Natural killer cell treated with Interleukin-12 subunit alpha and Interleukin-12 subunit beta and Interleukin-15 and Interleukin-18, amount 100 ng/mL, for 72 hours (primary cell): ENCODE data around the gene KAT6B. TPM values are rescaled to one million over a fixed set of nuclear protein-coding genes. Genes with fewer than 3 reads are reported as not detected.

ENCODE experiments used
- ATAC-seq, 2 donors: fragments of 150-1000 bp; cut with Tn5 transposase in 1 of 2; sonication (Bioruptor Pico), chemical (Tn5 transposase) in 1 of 2; 2 replicates each; pipeline ENCODE4 v1.10.0; 2021
- DNase-seq: peaks from one replicate; pipeline ENCODE4 v3.0.0; 2022; ENCODE audit warnings: low spot score
- H3K27ac Mint-ChIP-seq, 2 donors: 1 replicate in 1 of 2; 2 replicates in 1 of 2; pipeline ENCODE4 v1.8.0; 2022; ENCODE audit warnings: mixed read lengths in 2 of 2, mild to moderate bottlenecking in 1 of 2, moderate library complexity in 1 of 2
- H3K27me3 Mint-ChIP-seq, 2 donors: 1 replicate in 1 of 2; 2 replicates in 1 of 2; pipeline ENCODE4 v1.8.0; 2022; ENCODE audit warnings: mixed read lengths in 2 of 2
- H3K36me3 Mint-ChIP-seq: one replicate; pipeline ENCODE4 v1.8.0; 2022; ENCODE audit warnings: mixed read lengths
- H3K4me1 Mint-ChIP-seq, 2 donors: 1 replicate in 1 of 2; 2 replicates in 1 of 2; pipeline ENCODE4 v1.8.0; 2022; ENCODE audit warnings: low read depth in 2 of 2, mixed read lengths in 2 of 2, mild to moderate bottlenecking in 1 of 2
- H3K4me3 Mint-ChIP-seq: one replicate; pipeline ENCODE4 v1.8.0; 2022; ENCODE audit warnings: mixed read lengths
- H3K9me3 Mint-ChIP-seq: 2 replicates; pipeline ENCODE4 v1.8.0; 2022; ENCODE audit warnings: mixed read lengths
- total RNA-seq, 2 donors: library from RNA; stranded (reverse); gene quantifications; one replicate each; pipeline ENCODE4 v1.2.3, GENCODE V29; 2022

The KAT6B gene
- total RNA-seq, 2 donors from 2014 or later, result 26.7 to 27.9 TPM

GRCh38 chr10:74930965-74931364 is 104.6 kb downstream of the KAT6B start:
- no peak for ATAC-seq
- Mint-ChIP-seq H3K9me3 (no peaks in the 10 kb centered on the region), H3K27me3 (no peaks in the 10 kb centered on the region), H3K4me3 (no peak overlapping the region), H3K27ac (no peak overlapping the region), H3K36me3 (no peaks in the 10 kb centered on the region), H3K4me1 (peaks cover 30 to 35% of the 10 kb centered on the region in 2 donors)
- DNase-seq, result no peak

GRCh38 chr10:74932648-74933047 is 106.2 kb downstream of the KAT6B start:
- Mint-ChIP-seq H3K4me1 (peaks cover 22 to 26% of the 10 kb centered on the region in 2 donors), H3K9me3 (no peaks in the 10 kb centered on the region), H3K27me3 (no peaks in the 10 kb centered on the region), H3K36me3 (no peaks in the 10 kb centered on the region), H3K4me3 (no peak overlapping the region), H3K27ac (no peak overlapping the region)
- ATAC-seq, result no peak
- DNase-seq, result no peak

GRCh38 chr10:74934100-74934812 is 107.9 kb downstream of the KAT6B start:
- ATAC-seq (no peak), DNase-seq (no peak)
- H3K4me3 Mint-ChIP-seq, result no peak overlapping the region
- H3K9me3 Mint-ChIP-seq, result no peaks in the 10 kb centered on the region
- H3K4me1 Mint-ChIP-seq, result peaks cover 17 to 31% of the 10 kb centered on the region in 2 donors
- no peaks in the 10 kb centered on the region for H3K36me3 Mint-ChIP-seq
- no peak overlapping the region for H3K27ac Mint-ChIP-seq
- no peaks in the 10 kb centered on the region for H3K27me3 Mint-ChIP-seq

- DNase-seq, result no peak
- Mint-ChIP-seq H3K27ac (no peak overlapping the region), H3K4me3 (no peak overlapping the region), H3K36me3 (no peaks in the 10 kb centered on the region), H3K27me3 (no peaks in the 10 kb centered on the region), H3K4me1 (peaks cover 17 to 38% of the 10 kb centered on the region in 2 donors), H3K9me3 (no peaks in the 10 kb centered on the region)
- ATAC-seq, result no peak
Measured at GRCh38 chr10:74936577-74937265, 110.3 kb downstream of the KAT6B start.

GRCh38 chr10:74937266-74937856 is 111.0 kb downstream of the KAT6B start:
- H3K4me1 Mint-ChIP-seq, result peaks cover 17 to 33% of the 10 kb centered on the region in 2 donors
- H3K27ac Mint-ChIP-seq, result no peak overlapping the region
- no peak for DNase-seq
- ATAC-seq, result no peak
- H3K9me3 Mint-ChIP-seq, result no peaks in the 10 kb centered on the region
- no peaks in the 10 kb centered on the region for H3K27me3 Mint-ChIP-seq
- H3K4me3 Mint-ChIP-seq, result no peak overlapping the region
- H3K36me3 Mint-ChIP-seq, result no peaks in the 10 kb centered on the region

GRCh38 chr10:74944205-74944604 is 117.8 kb downstream of the KAT6B start:
- Mint-ChIP-seq H3K4me1 (peaks cover 9 to 29% of the 10 kb centered on the region in 2 donors), H3K9me3 (no peaks in the 10 kb centered on the region), H3K36me3 (no peaks in the 10 kb centered on the region), H3K4me3 (no peak overlapping the region), H3K27me3 (no peaks in the 10 kb centered on the region), H3K27ac (no peak overlapping the region)
- DNase-seq, result no peak
- no peak for ATAC-seq

- no peaks in the 10 kb centered on the region for H3K27me3 Mint-ChIP-seq
- no peaks in the 10 kb centered on the region for H3K9me3 Mint-ChIP-seq
- H3K27ac Mint-ChIP-seq, result peak overlapping the region in 1 of 2 donors; percentile 42
- H3K4me1 Mint-ChIP-seq, result peaks cover 23 to 38% of the 10 kb centered on the region in 2 donors
- no peak for ATAC-seq
- no peaks in the 10 kb centered on the region for H3K36me3 Mint-ChIP-seq
- DNase-seq, result no peak
- no peak overlapping the region for H3K4me3 Mint-ChIP-seq
Measured at GRCh38 chr10:74947781-74948401, 121.5 kb downstream of the KAT6B start.

GRCh38 chr10:74949034-74949832 is 122.8 kb downstream of the KAT6B start:
- peaks cover 29 to 41% of the 10 kb centered on the region in 2 donors for H3K4me1 Mint-ChIP-seq
- no peaks in the 10 kb centered on the region for H3K36me3 Mint-ChIP-seq
- no peaks in the 10 kb centered on the region for H3K27me3 Mint-ChIP-seq
- DNase-seq (no peak), ATAC-seq (peak; percentile 67 to 74)
- H3K4me3 Mint-ChIP-seq, result no peak overlapping the region
- peak overlapping the region; percentile 16 to 68 for H3K27ac Mint-ChIP-seq
- no peaks in the 10 kb centered on the region for H3K9me3 Mint-ChIP-seq

GRCh38 chr10:74949843-74950765 is 123.7 kb downstream of the KAT6B start:
- Mint-ChIP-seq H3K36me3 (no peaks in the 10 kb centered on the region), H3K9me3 (no peaks in the 10 kb centered on the region), H3K4me1 (peaks cover 33 to 45% of the 10 kb centered on the region in 2 donors), H3K27ac (peak overlapping the region; percentile 16 to 68), H3K27me3 (no peaks in the 10 kb centered on the region), H3K4me3 (no peak overlapping the region)
- peak in 1 of 2 donors; percentile 24 for ATAC-seq
- DNase-seq, result no peak

- Mint-ChIP-seq H3K9me3 (no peaks in the 10 kb centered on the region), H3K36me3 (no peaks in the 10 kb centered on the region), H3K4me3 (no peak overlapping the region), H3K4me1 (peaks cover 45 to 51% of the 10 kb centered on the region in 2 donors), H3K27me3 (no peaks in the 10 kb centered on the region), H3K27ac (no peak overlapping the region)
- DNase-seq, result no peak
- ATAC-seq, result no peak
Measured at GRCh38 chr10:74953214-74953613, 126.8 kb downstream of the KAT6B start.

- H3K27me3 Mint-ChIP-seq, result no peaks in the 10 kb centered on the region
- H3K4me1 Mint-ChIP-seq, result peaks cover 28 to 31% of the 10 kb centered on the region in 2 donors
- no peak overlapping the region for H3K4me3 Mint-ChIP-seq
- no peaks in the 10 kb centered on the region for H3K9me3 Mint-ChIP-seq
- peak overlapping the region in 1 of 2 donors; percentile 58 for H3K27ac Mint-ChIP-seq
- ATAC-seq (no peak), DNase-seq (no peak)
- H3K36me3 Mint-ChIP-seq, result no peaks in the 10 kb centered on the region
Measured at GRCh38 chr10:74955796-74956195, 129.4 kb downstream of the KAT6B start.

- Mint-ChIP-seq H3K27ac (peak overlapping the region in 1 of 2 donors; percentile 58), H3K9me3 (no peaks in the 10 kb centered on the region), H3K36me3 (no peaks in the 10 kb centered on the region), H3K4me1 (peaks cover 28 to 31% of the 10 kb centered on the region in 2 donors), H3K4me3 (no peak overlapping the region), H3K27me3 (no peaks in the 10 kb centered on the region)
- DNase-seq (no peak), ATAC-seq (no peak)
Measured at GRCh38 chr10:74956555-74957111, 130.2 kb downstream of the KAT6B start.
